Neural cell (in vitro differentiated cells): Measurements from ENCODE around the gene C1orf35. TPM values are rescaled to one million over a fixed set of nuclear protein-coding genes. Genes with fewer than 3 reads are reported as not detected.

ENCODE experiments used
- H2AFZ ChIP-seq: fragments of 200-600, 300-800 bp; sonication (generic), shearing (Covaris generic); 2 replicates; pipeline ENCODE4 v1.6.0; 2014; ENCODE audit warnings: low read depth, mild to moderate bottlenecking, antibody characterized with exemption, low read length, moderate library complexity
- H3F3A ChIP-seq: fragments of 200-600 bp; shearing (Covaris generic); 2 replicates; pipeline ENCODE4 v1.6.1; 2016; ENCODE audit warnings: mild to moderate bottlenecking, moderate library complexity, mixed read lengths, antibody characterized with exemption, low read length; ENCODE audit not compliant: insufficient read depth, poor library complexity, severe bottlenecking
- H3K27ac ChIP-seq: fragments of 200-600, 300-800 bp; sonication (generic), shearing (Covaris generic); 2 replicates; pipeline ENCODE4 v1.5.1; 2014; ENCODE audit warnings: mild to moderate bottlenecking, low read length, moderate library complexity
- H3K27me3 ChIP-seq: fragments of 300-800, 200-600 bp; sonication (generic), shearing (Covaris generic); 2 replicates; pipeline ENCODE4 v1.6.0; 2014; ENCODE audit warnings: mild to moderate bottlenecking, low read depth, low read length, moderate library complexity; ENCODE audit not compliant: insufficient read depth
- H3K36me3 ChIP-seq: fragments of 300-800, 200-600 bp; sonication (generic), shearing (Covaris generic); 2 replicates; pipeline ENCODE4 v1.5.1; 2014; ENCODE audit warnings: mild to moderate bottlenecking, antibody characterized with exemption, low read length, moderate library complexity; ENCODE audit not compliant: insufficient read depth
- H3K4me2 ChIP-seq: fragments of 300-800, 200-600 bp; sonication (generic), shearing (Covaris generic); 2 replicates; pipeline ENCODE4 v1.6.0; 2014; ENCODE audit warnings: mild to moderate bottlenecking, low read length
- H3K4me3 ChIP-seq: fragments of 300-800, 200-600 bp; sonication (generic), shearing (Covaris generic); 2 replicates; pipeline ENCODE4 v1.5.1; 2014; ENCODE audit warnings: mild to moderate bottlenecking, low read length, moderate library complexity
- H3K79me2 ChIP-seq: fragments of 200-600 bp; shearing (Covaris generic); replicated peaks from 2 replicates; pipeline ENCODE4 v1.6.0; 2014; ENCODE audit warnings: mild to moderate bottlenecking, low read length, moderate library complexity; ENCODE audit not compliant: insufficient read depth
- H3K9ac ChIP-seq: fragments of 300-800, 200-600 bp; sonication (generic), shearing (Covaris generic); 2 replicates; pipeline ENCODE4 v1.6.1; 2016; ENCODE audit warnings: mild to moderate bottlenecking, low read length, mixed read lengths
- H3K9me2 ChIP-seq: fragments of 200-600 bp; shearing (Covaris generic); 2 replicates; pipeline ENCODE4 v1.6.1; 2016; ENCODE audit warnings: mild to moderate bottlenecking, low read length, mixed read lengths; ENCODE audit not compliant: insufficient read depth
- H3K9me3 ChIP-seq: fragments of 200-600, 300-800 bp; sonication (generic), shearing (Covaris generic); 2 replicates; pipeline ENCODE4 v1.6.1; 2016; ENCODE audit warnings: mild to moderate bottlenecking, mixed run types, low read length, moderate library complexity, mixed read lengths
- H4K20me1 ChIP-seq: fragments of 200-600 bp; shearing (Covaris generic); 2 replicates; pipeline ENCODE4 v1.6.1; 2016; ENCODE audit warnings: mild to moderate bottlenecking, mixed run types; ENCODE audit not compliant: insufficient read depth
- CTCF ChIP-seq: fragments of 450-650 bp; IDR thresholded peaks from 2 replicates; pipeline ENCODE4 v1.5.1; 2014; ENCODE audit warnings: antibody characterized with exemption, mild to moderate bottlenecking, moderate library complexity; ENCODE audit not compliant: poor library complexity, severe bottlenecking
- EP300 ChIP-seq: fragments of 450-650 bp; conservative IDR thresholded peaks from 2 replicates; pipeline ENCODE4 v1.6.1; 2014; ENCODE audit warnings: antibody characterized with exemption, mild to moderate bottlenecking, moderate library complexity; ENCODE audit not compliant: poor library complexity, severe bottlenecking
- EZH2 ChIP-seq: fragments of 200-600, 300-800 bp; shearing (Covaris generic), sonication (generic); IDR thresholded peaks from 2 replicates; pipeline ENCODE4 v1.6.1; 2014; ENCODE audit warnings: antibody characterized with exemption, low read length, borderline replicate concordance, mild to moderate bottlenecking; ENCODE audit not compliant: insufficient read depth, poor library complexity, severe bottlenecking
- MXI1 ChIP-seq: fragments of 450-650 bp; conservative IDR thresholded peaks from 2 replicates; pipeline ENCODE4 v1.6.1; 2014; ENCODE audit warnings: antibody characterized with exemption, mild to moderate bottlenecking; ENCODE audit not compliant: poor library complexity, severe bottlenecking
- POLR2AphosphoS5 ChIP-seq: IDR thresholded peaks from 2 replicates; pipeline ENCODE4 v1.6.1; 2012
- RAD21 ChIP-seq: fragments of 450-650 bp; conservative IDR thresholded peaks from 2 replicates; pipeline ENCODE4 v1.6.1; 2014; ENCODE audit warnings: antibody characterized with exemption, mild to moderate bottlenecking, moderate library complexity
- SMC3 ChIP-seq: fragments of 450-650 bp; conservative IDR thresholded peaks from 2 replicates; pipeline ENCODE4 v1.6.1; 2014; ENCODE audit warnings: antibody characterized with exemption, mild to moderate bottlenecking, moderate library complexity; ENCODE audit not compliant: poor library complexity
- TAF1 ChIP-seq: IDR thresholded peaks from 2 replicates; pipeline ENCODE4 v1.6.1; 2012; ENCODE audit warnings: low read depth
- polyA plus RNA-seq: library from polyadenylated mRNA; depleted of rRNA; stranded (reverse); fragments of >200 nt; gene quantifications from 2 replicates; pipeline ENCODE4 v1.2.3, GENCODE V29; 2014
- small RNA-seq, 3 experiments: library from RNA; depleted of rRNA; stranded (forward); fragments of <200 nt; gene quantifications; one replicate each; pipeline ENCODE3, GENCODE V24; 2012
- TF ChIP-seq, protein P1 (sequence below): IDR thresholded peaks from 2 replicates; pipeline ENCODE4 v1.6.1; 2012; ENCODE audit warnings: borderline replicate concordance

C1orf35 gene
- polyA plus RNA-seq, 1 donor from 2014 or later = 32.8 TPM

GRCh38 chr1:228058172-228058948, 44.8 kb downstream of the C1orf35 start:
- Histone ChIP-seq H3K27ac (no peak overlapping the region), H3K4me2 (no peak overlapping the region), H3K79me2 (no peaks in the 10 kb centered on the region), H2AFZ (no peak overlapping the region), H3K36me3 (no peaks in the 10 kb centered on the region), H3K4me3 (no peak overlapping the region), H3K9ac (no peak overlapping the region), H3K27me3 (peaks cover 66% of the 10 kb centered on the region), H4K20me1 (no peaks in the 10 kb centered on the region), H3K9me2 (no peaks in the 10 kb centered on the region), H3K9me3 (peaks cover 9% of the 10 kb centered on the region), H3F3A (no peaks in the 10 kb centered on the region)
- TF ChIP-seq MXI1 (no peak), SMC3 (no peak), EP300 (no peak), EZH2 (no peak), POLR2AphosphoS5 (no peak), TAF1 (no peak), RAD21 (no peak), CTCF (no peak)
- TF ChIP-seq, protein P1, sequence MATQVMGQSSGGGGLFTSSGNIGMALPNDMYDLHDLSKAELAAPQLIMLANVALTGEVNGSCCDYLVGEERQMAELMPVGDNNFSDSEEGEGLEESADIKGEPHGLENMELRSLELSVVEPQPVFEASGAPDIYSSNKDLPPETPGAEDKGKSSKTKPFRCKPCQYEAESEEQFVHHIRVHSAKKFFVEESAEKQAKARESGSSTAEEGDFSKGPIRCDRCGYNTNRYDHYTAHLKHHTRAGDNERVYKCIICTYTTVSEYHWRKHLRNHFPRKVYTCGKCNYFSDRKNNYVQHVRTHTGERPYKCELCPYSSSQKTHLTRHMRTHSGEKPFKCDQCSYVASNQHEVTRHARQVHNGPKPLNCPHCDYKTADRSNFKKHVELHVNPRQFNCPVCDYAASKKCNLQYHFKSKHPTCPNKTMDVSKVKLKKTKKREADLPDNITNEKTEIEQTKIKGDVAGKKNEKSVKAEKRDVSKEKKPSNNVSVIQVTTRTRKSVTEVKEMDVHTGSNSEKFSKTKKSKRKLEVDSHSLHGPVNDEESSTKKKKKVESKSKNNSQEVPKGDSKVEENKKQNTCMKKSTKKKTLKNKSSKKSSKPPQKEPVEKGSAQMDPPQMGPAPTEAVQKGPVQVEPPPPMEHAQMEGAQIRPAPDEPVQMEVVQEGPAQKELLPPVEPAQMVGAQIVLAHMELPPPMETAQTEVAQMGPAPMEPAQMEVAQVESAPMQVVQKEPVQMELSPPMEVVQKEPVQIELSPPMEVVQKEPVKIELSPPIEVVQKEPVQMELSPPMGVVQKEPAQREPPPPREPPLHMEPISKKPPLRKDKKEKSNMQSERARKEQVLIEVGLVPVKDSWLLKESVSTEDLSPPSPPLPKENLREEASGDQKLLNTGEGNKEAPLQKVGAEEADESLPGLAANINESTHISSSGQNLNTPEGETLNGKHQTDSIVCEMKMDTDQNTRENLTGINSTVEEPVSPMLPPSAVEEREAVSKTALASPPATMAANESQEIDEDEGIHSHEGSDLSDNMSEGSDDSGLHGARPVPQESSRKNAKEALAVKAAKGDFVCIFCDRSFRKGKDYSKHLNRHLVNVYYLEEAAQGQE = no peak

Small RNA genes lying within 50 kb of the gene (small RNA-seq; reads per million reads assigned to genes)
- gene AL359510.1 = 0 reads per million in 3 experiments

Other genes with a start within 250 kb of the C1orf35 start
- 0.57 and 1.4 TPM in 2 replicates for gene WNT9A, start 155.4 kb downstream of the C1orf35 start, polyA plus RNA-seq
- gene WNT3A, start 96.3 kb downstream of the C1orf35 start, polyA plus RNA-seq = 0.14 TPM in 1 of 2 replicates, not detected in the other
- gene ARF1, start 20.6 kb downstream of the C1orf35 start, polyA plus RNA-seq = 168 and 202 TPM in 2 replicates
- gene MRPL55, start 6.0 kb upstream of the C1orf35 start, polyA plus RNA-seq = 168 and 178 TPM in 2 replicates
- 502 and 527 TPM in 2 replicates for gene GUK1, start 37.0 kb upstream of the C1orf35 start, polyA plus RNA-seq
- gene GJC2, start 46.6 kb upstream of the C1orf35 start, polyA plus RNA-seq = 1.7 and 2.3 TPM in 2 replicates
- gene IBA57, start 62.5 kb upstream of the C1orf35 start, polyA plus RNA-seq = 5.5 TPM in 2 replicates
- 7.2 and 10.2 TPM in 2 replicates for gene OBSCN, start 104.7 kb upstream of the C1orf35 start, polyA plus RNA-seq